DOHH2 (cell line): ENCODE data around the gene TMCO5A.

Experiments
- H3F3A ChIP-seq: fragments of 200-600 bp; sonication (generic), shearing (Covaris generic); 2 replicates; pipeline ENCODE4 v1.6.0; 2016; ENCODE audit warnings: antibody characterized with exemption, mild to moderate bottlenecking; ENCODE audit not compliant: control insufficient read depth, insufficient read depth
- H3K27ac ChIP-seq: fragments of 200-600 bp; sonication (generic); 2 replicates; pipeline ENCODE4 v1.5.1; 2014; ENCODE audit warnings: low read depth, mild to moderate bottlenecking, low read length, moderate library complexity
- H3K27me3 ChIP-seq: fragments of 200-600 bp; sonication (generic); 2 replicates; pipeline ENCODE4 v1.6.1; 2014; ENCODE audit warnings: mild to moderate bottlenecking, low read length, mixed read lengths; ENCODE audit not compliant: control insufficient read depth
- H3K36me3 ChIP-seq: fragments of 200-600 bp; sonication (generic); 2 replicates; pipeline ENCODE4 v1.6.1; 2014; ENCODE audit warnings: mild to moderate bottlenecking, low read length, moderate library complexity, mixed read lengths; ENCODE audit not compliant: control insufficient read depth
- H3K4me1 ChIP-seq: fragments of 200-600 bp; sonication (generic); 2 replicates; pipeline ENCODE4 v1.6.1; 2014; ENCODE audit warnings: mild to moderate bottlenecking, low read length, mixed read lengths; ENCODE audit not compliant: control insufficient read depth
- H3K4me2 ChIP-seq: fragments of 200-600 bp; sonication (generic); 2 replicates; pipeline ENCODE4 v1.6.0; 2014; ENCODE audit warnings: mild to moderate bottlenecking, low read length, moderate library complexity
- H3K4me3 ChIP-seq: fragments of 200-600 bp; sonication (generic); 2 replicates; pipeline ENCODE4 v1.5.1; 2014; ENCODE audit warnings: mild to moderate bottlenecking, low read length, mixed read lengths
- H3K79me2 ChIP-seq: fragments of 200-600 bp; sonication (generic); 2 replicates; pipeline ENCODE4 v1.6.1; 2014; ENCODE audit warnings: mild to moderate bottlenecking, low read length, mixed read lengths; ENCODE audit not compliant: control insufficient read depth
- H3K9me2 ChIP-seq: fragments of 200-600 bp; sonication (generic); replicated peaks from 2 replicates; pipeline ENCODE4 v1.6.1; 2014; ENCODE audit warnings: mild to moderate bottlenecking, low read length, mixed read lengths; ENCODE audit not compliant: control insufficient read depth
- H3K9me3 ChIP-seq: fragments of 200-600 bp; sonication (generic); 2 replicates; pipeline ENCODE4 v1.6.1; 2014; ENCODE audit warnings: antibody characterized with exemption, low read length, mixed read lengths; ENCODE audit not compliant: control insufficient read depth, insufficient read depth
- H4K20me1 ChIP-seq: fragments of 200-600 bp; sonication (generic); 2 replicates; pipeline ENCODE4 v1.6.0; 2014; ENCODE audit warnings: low read depth, mild to moderate bottlenecking, antibody characterized with exemption, low read length, moderate library complexity; ENCODE audit not compliant: control insufficient read depth, insufficient read depth
- EZH2phosphoT487 ChIP-seq: fragments of 200-600 bp; sonication (generic); IDR thresholded peaks from 2 replicates; pipeline ENCODE4 v1.6.1; 2017; ENCODE audit warnings: borderline replicate concordance, mild to moderate bottlenecking, antibody characterized with exemption, low read length, moderate library complexity, mixed read lengths
- TF ChIP-seq, protein P1 (sequence below): fragments of 200-600 bp; sonication (generic); IDR thresholded peaks from one replicate; pipeline ENCODE4 v1.5.1; 2014; ENCODE audit warnings: antibody characterized with exemption, mild to moderate bottlenecking, low read depth, low read length; ENCODE audit not compliant: poor library complexity, severe bottlenecking

TMCO5A gene

DNA sequence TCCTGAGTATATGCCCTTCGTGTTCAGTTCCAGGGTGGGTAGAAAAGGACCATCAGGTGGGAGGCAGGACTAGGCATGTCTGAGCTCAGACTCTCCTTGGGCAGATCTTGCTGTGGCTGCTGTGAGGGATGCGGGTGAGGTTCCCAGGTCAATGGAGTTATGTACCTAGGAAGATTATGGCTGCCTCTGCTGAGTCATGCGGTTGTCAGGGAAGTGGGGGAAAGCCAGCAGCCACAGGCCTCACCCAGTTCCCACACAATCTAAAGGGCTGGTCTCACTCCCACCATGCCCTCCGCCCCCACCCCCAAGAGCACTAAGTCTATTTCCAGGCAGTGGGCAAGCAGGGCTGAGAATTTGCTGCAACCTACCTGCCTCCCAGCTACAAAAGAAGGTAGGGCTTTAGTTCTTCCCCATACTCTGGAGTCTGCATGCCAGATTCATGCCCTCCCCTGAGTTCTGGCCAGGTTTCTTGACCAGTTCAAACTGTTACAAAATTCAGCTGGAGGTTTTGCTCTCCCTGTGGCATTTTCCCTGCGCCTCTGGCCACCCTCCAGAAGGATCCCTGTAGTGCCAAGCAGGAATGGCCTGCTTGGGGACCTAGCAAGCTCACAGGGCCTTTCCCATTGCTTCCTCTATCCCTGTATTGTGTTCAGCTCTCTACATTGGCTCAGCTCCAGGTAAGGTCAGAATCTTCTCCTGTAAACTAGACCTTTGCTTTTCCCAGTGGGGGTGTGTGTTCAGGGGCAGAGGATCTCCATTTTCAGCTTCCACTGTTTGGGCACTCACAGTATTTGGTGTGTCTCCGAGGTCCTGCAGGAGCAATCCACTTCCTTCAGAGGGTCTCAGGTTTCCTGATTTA lies 12.7 kb upstream of the TMCO5A start:
- Histone ChIP-seq H3K79me2 (no peaks in the 10 kb centered on the region), H3K9me2 (no peaks in the 10 kb centered on the region), H3K36me3 (no peaks in the 10 kb centered on the region), H3K4me1 (no peaks in the 10 kb centered on the region), H3F3A (no peaks in the 10 kb centered on the region), H3K4me3 (no peak overlapping the region), H4K20me1 (no peaks in the 10 kb centered on the region), H3K9me3 (no peaks in the 10 kb centered on the region), H3K4me2 (no peak overlapping the region), H3K27ac (no peak overlapping the region), H3K27me3 (no peaks in the 10 kb centered on the region)
- no peak for TF ChIP-seq EZH2phosphoT487
- TF ChIP-seq, protein P1, sequence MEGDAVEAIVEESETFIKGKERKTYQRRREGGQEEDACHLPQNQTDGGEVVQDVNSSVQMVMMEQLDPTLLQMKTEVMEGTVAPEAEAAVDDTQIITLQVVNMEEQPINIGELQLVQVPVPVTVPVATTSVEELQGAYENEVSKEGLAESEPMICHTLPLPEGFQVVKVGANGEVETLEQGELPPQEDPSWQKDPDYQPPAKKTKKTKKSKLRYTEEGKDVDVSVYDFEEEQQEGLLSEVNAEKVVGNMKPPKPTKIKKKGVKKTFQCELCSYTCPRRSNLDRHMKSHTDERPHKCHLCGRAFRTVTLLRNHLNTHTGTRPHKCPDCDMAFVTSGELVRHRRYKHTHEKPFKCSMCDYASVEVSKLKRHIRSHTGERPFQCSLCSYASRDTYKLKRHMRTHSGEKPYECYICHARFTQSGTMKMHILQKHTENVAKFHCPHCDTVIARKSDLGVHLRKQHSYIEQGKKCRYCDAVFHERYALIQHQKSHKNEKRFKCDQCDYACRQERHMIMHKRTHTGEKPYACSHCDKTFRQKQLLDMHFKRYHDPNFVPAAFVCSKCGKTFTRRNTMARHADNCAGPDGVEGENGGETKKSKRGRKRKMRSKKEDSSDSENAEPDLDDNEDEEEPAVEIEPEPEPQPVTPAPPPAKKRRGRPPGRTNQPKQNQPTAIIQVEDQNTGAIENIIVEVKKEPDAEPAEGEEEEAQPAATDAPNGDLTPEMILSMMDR: no peak

DNA sequence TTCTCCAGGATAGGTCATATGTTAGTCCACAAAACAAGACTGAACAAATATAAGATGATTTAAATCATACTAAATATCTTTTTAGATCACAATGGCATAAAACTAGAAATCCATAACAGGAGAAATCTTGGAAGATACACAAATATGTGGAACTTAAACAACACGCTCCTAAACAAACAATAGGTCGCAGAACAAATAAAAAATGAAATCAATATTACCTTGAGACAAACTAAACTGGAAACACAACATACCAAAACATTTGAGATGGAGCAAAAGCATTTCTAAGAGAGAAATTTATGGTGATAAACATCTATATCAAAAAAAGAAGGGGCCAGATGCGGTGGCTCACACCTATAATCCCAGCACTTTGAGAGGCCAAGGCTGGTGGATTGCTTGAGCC lies 8.3 kb upstream of the TMCO5A start:
- no peaks in the 10 kb centered on the region for H4K20me1 ChIP-seq
- no peak overlapping the region for H3K4me3 ChIP-seq
- no peaks in the 10 kb centered on the region for H3K9me2 ChIP-seq
- H3K79me2 ChIP-seq: no peaks in the 10 kb centered on the region
- H3K4me2 ChIP-seq: no peak overlapping the region
- no peaks in the 10 kb centered on the region for H3F3A ChIP-seq
- H3K9me3 ChIP-seq: no peaks in the 10 kb centered on the region
- no peaks in the 10 kb centered on the region for H3K36me3 ChIP-seq
- no peak overlapping the region for H3K27ac ChIP-seq
- TF ChIP-seq, protein P1: no peak
- no peak for TF ChIP-seq EZH2phosphoT487
- H3K4me1 ChIP-seq: no peaks in the 10 kb centered on the region
- no peaks in the 10 kb centered on the region for H3K27me3 ChIP-seq

DNA sequence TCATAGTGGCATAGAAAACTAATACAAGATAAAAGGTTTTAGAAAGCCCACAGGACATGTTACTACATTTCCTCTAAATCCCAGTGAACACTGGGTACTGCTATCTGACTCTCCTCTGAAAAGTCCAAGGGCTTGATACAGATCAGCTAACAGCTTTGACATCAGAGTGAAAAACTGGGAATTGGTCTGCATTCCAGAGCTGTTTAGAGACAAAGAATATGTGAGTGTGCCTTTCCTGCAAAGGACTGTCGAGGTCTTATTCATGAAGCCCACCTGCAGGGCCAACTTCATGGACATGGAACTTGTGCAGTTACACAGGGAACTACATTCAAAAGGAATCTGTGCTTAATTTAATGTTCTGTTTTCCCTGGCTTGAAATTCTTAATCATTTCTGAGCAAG lies 5.2 kb upstream of the TMCO5A start:
- Histone ChIP-seq H3K27ac (no peak overlapping the region), H3K4me1 (no peaks in the 10 kb centered on the region), H3K4me3 (no peak overlapping the region), H3F3A (no peaks in the 10 kb centered on the region), H3K9me3 (no peaks in the 10 kb centered on the region), H3K9me2 (no peaks in the 10 kb centered on the region), H4K20me1 (no peaks in the 10 kb centered on the region), H3K4me2 (no peak overlapping the region), H3K27me3 (no peaks in the 10 kb centered on the region), H3K79me2 (no peaks in the 10 kb centered on the region), H3K36me3 (no peaks in the 10 kb centered on the region)
- TF ChIP-seq EZH2phosphoT487: no peak
- TF ChIP-seq, protein P1: no peak
